Endothelial cell of hepatic sinusoid (primary cell): ENCODE data around the gene SCGB1D2.

Experiments used
- in situ Hi-C: cut with HindIII; loops from 2 replicates; pipeline ENCODE4 v1.10.0; 2017; ENCODE audit warnings: low sequenced_read_pairs

Gene SCGB1D2

DNA sequence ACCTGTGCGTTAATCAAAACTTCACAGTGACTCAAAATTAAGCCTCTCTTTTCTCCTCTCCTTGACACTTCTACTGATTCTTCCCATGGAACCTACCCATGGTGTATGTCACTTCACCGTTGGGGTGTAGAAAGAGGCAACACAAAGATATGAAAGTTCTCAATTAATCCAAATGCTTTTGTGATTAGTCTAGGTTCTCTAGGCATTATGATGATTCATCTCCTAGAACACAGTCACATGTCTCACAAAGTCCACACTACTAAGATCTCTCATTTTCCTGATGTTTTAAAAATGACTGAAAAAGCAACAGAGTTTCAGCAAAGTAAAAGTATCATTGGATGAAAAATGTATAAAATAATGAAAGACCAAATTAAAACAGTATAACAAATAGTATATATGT lies 14.2 kb downstream of the SCGB1D2 start:
- in situ Hi-C loops: loop anchor here (5.0 kb wide), 1 partner anchor 84 kb away; no protein-coding TSS in a partner anchor

DNA sequence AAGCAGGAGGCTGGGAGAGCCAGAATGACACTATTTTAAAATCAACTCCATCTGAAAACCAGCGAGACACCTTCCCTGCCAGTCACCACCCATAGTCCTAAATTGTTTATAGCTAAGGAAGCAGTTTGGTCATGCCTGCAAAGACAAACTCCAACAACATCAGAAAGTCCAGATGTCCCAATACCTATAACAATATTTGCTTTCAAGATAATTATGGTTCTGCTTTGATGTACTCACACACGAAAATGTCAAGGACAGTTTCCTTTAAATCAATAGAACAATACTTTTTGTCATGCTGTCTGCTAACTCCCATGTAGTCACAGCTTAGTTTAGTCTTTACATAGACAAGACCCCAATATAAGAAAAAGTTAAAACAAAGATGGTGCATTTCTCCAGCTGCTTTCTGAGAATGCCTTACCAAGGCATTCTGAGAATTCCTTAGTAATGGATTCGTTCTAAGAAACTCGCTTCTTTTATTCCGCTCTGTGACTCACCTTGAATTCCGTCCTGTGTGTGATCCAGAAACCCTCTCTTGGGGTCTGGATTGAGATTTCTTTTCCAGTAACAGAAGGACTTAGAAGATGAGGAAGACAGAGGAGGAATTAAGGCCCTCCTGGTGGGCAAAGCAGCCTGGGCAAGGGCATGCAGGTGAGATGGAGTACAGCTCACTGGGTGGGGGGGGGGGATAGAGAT lies 18.4 kb downstream of the SCGB1D2 start:
- in situ Hi-C loops: no loop called here

DNA sequence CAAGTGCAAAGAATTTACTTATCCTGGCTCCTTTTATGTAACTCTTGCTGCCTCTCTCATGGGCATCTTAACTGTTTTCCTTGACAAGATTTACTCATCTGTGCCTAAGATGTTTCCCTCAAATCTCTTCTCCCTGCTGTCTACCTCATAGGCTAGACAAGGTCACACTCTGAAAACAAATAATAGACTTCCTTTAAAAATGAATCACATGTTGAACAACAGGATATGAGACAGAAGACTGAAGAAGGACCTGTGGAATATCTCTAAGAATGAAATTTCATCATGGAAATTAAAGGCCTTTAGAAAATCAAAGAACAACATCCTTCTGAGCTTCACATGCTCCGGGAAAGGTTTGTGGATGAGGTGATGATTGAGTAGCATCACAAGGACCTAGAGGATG lies 22.0 kb downstream of the SCGB1D2 start:
- in situ Hi-C loops: no loop called here

DNA sequence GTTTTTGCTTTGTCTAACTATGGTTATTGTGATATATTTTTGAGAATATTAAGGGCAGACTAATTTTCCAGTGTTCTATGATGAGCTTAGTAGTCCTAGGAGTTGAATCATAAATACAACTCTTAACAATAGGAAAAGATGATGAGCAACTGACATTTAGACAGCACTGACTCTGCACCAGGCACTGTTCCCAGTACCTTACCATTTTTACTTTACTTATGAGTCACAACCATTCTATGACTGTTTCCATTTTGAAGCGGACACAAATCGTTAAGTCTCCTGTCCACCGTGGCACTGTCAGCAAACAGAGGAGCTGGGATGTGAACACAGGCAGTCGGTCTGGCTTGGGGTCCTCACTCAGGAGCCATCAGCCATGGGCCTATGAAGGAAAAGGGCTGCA lies 24.5 kb downstream of the SCGB1D2 start:
- in situ Hi-C loops: no loop called here

DNA sequence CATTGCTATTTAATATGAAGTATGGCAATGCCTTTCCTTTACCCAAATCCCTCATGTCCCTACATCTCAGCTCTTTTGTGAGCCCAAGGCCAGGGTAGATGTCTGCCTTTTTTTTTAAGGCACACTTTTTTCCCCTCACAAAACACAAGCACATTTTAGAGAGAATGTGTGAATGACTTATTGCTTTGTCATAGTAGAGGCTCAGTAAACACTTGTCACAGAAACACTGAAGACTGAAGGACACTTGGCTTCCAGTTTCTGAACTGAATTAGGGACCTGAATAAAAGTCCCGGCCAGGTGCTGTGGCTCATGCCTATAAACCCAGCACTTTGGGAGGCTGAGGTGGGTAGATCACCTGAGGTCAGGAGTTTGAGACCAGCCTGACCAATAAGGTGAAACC lies 25.0 kb downstream of the SCGB1D2 start:
- in situ Hi-C loops: no loop called here

DNA sequence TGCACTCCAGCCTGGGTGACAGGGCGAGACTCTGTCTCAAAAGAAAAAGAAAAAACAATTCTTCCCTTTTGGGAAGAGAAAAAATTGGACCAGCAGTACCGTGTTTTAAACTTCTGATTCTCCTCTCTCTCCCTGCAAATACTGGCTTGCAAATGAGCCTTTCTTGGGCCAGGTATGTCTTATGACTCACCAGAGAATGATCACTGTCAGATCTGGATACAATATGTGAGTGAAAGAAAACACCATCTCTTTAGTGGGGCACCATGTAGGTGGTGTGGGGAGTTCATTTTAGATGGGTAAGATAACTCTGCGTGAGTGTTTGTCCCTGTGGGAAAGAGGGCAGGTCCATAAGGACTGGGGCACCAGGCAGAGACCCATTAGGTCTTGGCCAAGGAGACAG lies 25.5 kb downstream of the SCGB1D2 start:
- in situ Hi-C loops: no loop called here

DNA sequence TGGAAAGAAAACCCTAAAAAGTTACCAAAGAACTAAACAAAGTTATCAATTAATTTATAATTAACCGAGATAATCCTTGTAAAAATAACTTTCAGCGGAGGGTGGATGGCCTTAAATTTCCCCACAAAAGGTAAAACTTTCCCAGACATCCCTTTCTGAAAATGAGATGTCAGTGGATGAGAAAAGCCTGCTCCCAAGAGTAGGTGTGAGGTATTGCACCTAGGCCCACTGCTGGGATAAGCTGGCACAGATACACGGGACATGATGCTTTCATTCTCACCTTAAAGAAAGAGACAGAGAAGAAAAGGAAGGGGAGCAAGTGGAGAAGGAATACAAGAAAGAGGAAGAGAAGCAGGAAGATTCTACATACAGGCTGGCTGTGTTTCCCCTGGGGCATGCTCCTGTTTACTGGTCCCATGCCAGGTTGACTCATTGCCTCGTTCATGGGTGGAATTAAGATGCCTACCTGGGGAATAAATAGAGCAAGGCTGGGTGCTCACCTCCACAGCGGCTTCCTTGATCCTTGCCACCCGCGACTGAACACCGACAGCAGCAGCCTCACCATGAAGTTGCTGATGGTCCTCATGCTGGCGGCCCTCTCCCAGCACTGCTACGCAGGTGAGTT lies 27.7 kb downstream of the SCGB1D2 start, which contains the start of gene SCGB2A2:
Gene SCGB2A2 (plus strand): TSS at position 505 of the 625 bp plus-strand sequence. CDS start 59 bp downstream, at position 564.
- in situ Hi-C loops: no loop called here

DNA sequence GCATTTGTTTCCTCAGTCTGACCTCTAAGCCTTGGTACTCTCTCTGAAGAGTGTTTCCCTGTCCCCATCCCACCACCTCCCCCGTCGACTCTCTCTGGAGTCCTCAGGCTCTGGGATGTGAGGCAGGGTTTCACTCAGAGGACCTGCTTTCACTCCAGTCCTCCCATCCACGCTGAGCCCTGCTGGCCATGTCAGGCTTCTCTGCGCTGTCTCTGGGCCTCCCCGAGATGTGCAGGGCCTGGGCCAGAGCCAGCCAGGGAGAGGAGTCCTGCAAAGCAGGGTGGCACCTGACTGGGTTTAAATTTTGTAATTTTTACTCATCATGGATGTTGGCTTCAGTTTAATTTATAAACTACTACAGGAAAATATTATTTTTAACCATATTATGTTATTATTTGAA lies 31.2 kb downstream of the SCGB1D2 start:
- in situ Hi-C loops: no loop called here

DNA sequence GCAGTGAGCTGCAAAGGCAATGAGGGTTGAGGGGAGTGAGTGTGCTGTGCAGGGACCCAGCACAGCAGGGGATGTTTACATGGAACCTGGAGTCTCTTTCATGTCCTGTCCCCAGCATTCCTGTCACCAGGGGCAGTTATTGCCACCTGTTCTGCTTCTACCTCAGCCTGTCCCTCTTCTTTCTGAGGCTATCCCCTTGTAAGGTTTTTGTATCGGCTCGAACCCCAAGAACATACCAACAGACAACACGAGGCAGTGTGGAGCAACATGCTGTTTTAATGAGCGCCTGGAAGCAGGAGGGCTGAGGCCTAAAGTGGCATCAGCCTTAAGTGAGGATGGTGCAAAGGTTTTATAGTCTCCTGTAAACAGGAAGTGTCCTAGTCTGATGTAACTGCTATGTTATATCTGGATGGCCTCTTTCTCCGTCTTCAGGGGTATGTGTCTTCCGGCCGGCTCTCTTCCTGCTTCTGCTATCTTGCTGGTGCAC lies 31.8 kb downstream of the SCGB1D2 start:
- in situ Hi-C loops: no loop called here

DNA sequence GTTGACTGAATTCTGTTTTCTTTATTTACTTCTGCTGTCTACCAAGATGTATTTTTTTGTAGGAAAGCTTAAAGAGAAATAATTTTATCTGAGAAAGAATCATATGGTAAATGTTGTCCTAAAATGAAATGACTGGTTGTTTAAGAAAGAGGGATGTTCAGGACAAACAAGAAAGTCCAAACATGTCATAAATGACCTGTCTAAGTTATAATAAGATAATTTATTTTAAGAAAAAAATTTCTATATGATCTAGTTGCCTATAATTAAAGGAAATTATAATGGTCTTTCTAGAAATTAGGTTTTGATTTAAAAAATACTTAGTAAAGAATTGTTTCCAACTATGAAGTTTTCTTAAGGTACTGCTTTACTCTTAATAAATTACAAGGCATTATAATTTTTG lies 38.4 kb downstream of the SCGB1D2 start:
- in situ Hi-C loops: loop anchor here (5.0 kb wide), 1 partner anchor 42 kb away; no protein-coding TSS in a partner anchor
